Prostate gland (tissue), 2 donors: Measurements from ENCODE around the gene TREX2. TPM values are rescaled to one million over a fixed set of nuclear protein-coding genes. Genes with fewer than 3 reads are reported as not detected.

Experiments used
- DNase-seq: peaks from one replicate; pipeline ENCODE4 v3.0.0-alpha.2; 2019; ENCODE audit warnings: low spot score
- H3K27ac ChIP-seq, 2 donors: fragments of 200-600 bp; sonication (generic); 2 replicates each; pipeline ENCODE4 v1.5.1; 2017 to 2019
- H3K27me3 ChIP-seq: fragments of 200-600 bp; sonication (generic); replicated peaks from 2 replicates; pipeline ENCODE4 v1.5.1; 2019; ENCODE audit not compliant: insufficient read depth
- H3K36me3 ChIP-seq, 2 donors: fragments of 200-600 bp; sonication (generic); 1 replicate in 1 of 2; 2 replicates in 1 of 2; pipeline versions ENCODE4 v1.5.1 to v1.8.1; 2017 to 2019
- H3K4me1 ChIP-seq: fragments of 200-600 bp; sonication (generic); replicated peaks from 2 replicates; pipeline ENCODE4 v1.5.1; 2019
- H3K4me3 ChIP-seq, 2 donors: fragments of 200-600 bp; sonication (generic); 2 replicates each; pipeline ENCODE4 v1.5.1; 2017 to 2019
- H3K9me3 ChIP-seq: fragments of 200-600 bp; sonication (generic); 2 replicates; pipeline ENCODE4 v1.5.1; 2017
- POLR2A ChIP-seq: fragments of 450-650 bp; IDR thresholded peaks from one replicate; pipeline ENCODE4 v1.6.1; 2016; ENCODE audit warnings: antibody characterized with exemption, mild to moderate bottlenecking
- POLR2AphosphoS5 ChIP-seq: sonication (generic); formaldehyde crosslinking; IDR thresholded peaks from one replicate; pipeline ENCODE4 v1.6.1; 2017; ENCODE audit warnings: antibody characterized with exemption
- WGBS: methylation state at CpG from one replicate; pipeline ENCODE4 v1.1.5; 2018; 5-methylcytosine and 5-hydroxymethylcytosine counted together
- intact Hi-C: fragments of 100-400 bp; cut with DNase I; formaldehyde crosslinking; loops from one replicate; pipeline ENCODE4 v1.14.2; 2022
- total RNA-seq, 2 donors: library from RNA; depleted of rRNA; stranded (reverse); fragments of >200 nt; gene quantifications; one replicate each; pipeline ENCODE4 v1.1.0, GENCODE V29; 2016
- TF ChIP-seq, protein P1 (sequence below), 4 experiments: fragments of 200-600 bp in 2 of 4; fragments of 450-650 bp in 2 of 4; sonication (generic) in 2 of 4; IDR thresholded peaks; 1 replicate in 3 of 4; 2 replicates in 1 of 4; pipeline ENCODE4 v1.5.1; 2016 to 2019; ENCODE audit warnings: antibody characterized with exemption in 4 of 4, mild to moderate bottlenecking in 2 of 4, moderate library complexity in 2 of 4

TREX2 gene
- total RNA-seq, 2 donors from 2014 or later = 5.8 to 6.3 TPM

DNA sequence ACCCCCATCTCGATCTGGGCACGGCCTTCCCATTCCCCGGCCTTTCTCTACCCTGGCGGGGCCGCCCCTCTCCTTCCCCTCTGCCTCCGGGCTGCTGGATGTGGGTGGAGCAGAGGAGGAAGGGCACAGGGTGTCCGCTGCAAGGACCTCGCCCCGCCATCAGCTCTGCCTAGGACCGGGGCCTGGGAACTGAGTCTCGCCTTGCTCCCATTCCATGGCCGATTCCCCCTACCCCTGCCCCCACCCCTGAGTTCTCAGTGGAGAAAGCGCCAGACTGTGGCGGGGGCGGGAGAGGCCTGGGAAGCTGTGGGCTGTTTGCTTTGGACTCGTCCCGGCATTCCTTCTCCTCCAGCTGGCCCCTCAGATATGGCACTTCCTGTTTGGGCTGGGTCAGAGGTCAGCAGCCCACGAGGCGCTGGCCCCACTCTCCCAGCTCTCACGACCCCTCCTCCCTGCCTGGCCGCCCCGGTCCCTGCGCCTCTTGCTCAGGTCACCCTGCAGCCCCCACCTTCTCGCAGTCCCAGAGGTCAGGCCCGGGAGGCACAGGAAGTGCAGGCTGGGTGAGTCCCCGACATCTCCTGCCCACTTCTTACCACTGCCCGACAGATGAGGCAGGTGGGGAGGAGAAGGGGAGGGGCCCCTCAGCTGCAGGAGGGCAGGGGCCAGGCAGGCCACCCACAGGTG is 42.5 kb upstream of the TREX2 start:
- DNase-seq = no peak
- WGBS = 21% methylated on average over 23 of the region's 27 CpGs
- H3K27ac ChIP-seq = no peak overlapping the region
- no peak for TF ChIP-seq POLR2AphosphoS5
- TF ChIP-seq POLR2A = no peak
- TF ChIP-seq, protein P1, sequence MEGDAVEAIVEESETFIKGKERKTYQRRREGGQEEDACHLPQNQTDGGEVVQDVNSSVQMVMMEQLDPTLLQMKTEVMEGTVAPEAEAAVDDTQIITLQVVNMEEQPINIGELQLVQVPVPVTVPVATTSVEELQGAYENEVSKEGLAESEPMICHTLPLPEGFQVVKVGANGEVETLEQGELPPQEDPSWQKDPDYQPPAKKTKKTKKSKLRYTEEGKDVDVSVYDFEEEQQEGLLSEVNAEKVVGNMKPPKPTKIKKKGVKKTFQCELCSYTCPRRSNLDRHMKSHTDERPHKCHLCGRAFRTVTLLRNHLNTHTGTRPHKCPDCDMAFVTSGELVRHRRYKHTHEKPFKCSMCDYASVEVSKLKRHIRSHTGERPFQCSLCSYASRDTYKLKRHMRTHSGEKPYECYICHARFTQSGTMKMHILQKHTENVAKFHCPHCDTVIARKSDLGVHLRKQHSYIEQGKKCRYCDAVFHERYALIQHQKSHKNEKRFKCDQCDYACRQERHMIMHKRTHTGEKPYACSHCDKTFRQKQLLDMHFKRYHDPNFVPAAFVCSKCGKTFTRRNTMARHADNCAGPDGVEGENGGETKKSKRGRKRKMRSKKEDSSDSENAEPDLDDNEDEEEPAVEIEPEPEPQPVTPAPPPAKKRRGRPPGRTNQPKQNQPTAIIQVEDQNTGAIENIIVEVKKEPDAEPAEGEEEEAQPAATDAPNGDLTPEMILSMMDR (IDR thresholded peaks at IDR 0.05) = no peak
- H3K27me3 ChIP-seq = no peaks in the 10 kb centered on the region
- H3K4me1 ChIP-seq = no peaks in the 10 kb centered on the region
- intact Hi-C loops = no loop called here
- H3K36me3 ChIP-seq = no peaks in the 10 kb centered on the region
- no peaks in the 10 kb centered on the region for H3K9me3 ChIP-seq
- H3K4me3 ChIP-seq = no peak overlapping the region

DNA sequence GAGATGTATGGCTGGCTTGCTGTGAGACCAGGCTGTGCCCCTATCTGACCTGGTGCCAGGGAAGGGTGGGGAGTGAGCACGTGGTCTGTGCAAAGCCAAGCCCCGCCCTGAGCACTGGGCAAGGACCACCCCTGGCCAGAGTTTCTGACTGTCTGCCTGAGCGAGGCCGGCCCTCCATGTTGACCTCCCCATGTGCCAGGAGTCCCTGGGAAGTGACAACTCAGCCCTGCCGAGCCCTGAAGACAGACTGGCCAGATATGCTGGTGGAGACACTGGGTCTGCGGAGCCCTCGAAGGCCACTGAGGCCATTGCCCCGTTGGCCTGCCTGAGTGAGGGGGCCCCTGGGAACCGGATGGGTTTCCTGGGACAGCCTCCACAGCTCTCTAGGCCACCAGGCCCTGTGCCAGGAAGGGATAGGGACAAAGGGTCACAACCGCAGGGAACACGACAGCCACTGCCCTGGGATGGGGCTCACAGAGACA is 41.8 kb upstream of the TREX2 start:
- DNase-seq = no peak

DNA sequence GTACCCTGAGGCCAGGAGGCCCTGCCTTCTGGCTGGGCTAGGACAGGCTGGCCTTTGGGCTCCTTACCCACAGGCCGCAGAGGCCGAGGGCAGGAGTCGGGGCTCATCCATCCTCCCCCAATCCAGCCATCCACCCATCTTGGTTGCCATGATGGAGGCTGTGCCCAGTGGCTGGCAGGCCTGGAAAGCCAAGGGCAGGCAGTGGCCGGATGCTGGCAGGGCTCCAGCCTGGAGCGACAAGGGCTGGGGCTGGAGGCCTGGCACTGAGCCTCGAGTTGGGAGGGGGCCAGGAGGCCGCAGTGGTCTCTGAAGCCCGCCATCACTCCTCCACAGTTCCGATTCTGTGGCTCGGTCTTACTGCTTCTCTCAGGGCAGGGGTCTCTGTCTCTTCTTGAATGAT is 40.3 kb upstream of the TREX2 start:
- Histone ChIP-seq H3K4me1 (no peaks in the 10 kb centered on the region), H3K9me3 (no peaks in the 10 kb centered on the region), H3K36me3 (no peaks in the 10 kb centered on the region), H3K27me3 (no peaks in the 10 kb centered on the region), H3K4me3 (no peak overlapping the region), H3K27ac (no peak overlapping the region)
- intact Hi-C loops = no loop called here
- no peak for DNase-seq
- 71% methylated on average over 5 of the region's 10 CpGs for WGBS
- TF ChIP-seq POLR2A (no peak), POLR2AphosphoS5 (no peak)
- TF ChIP-seq, protein P1 (IDR thresholded peaks at IDR 0.05) = no peak

More for the DNA sequence above, 41.8 kb upstream of the TREX2 start:
- Histone ChIP-seq H3K27ac (no peak overlapping the region), H3K9me3 (no peaks in the 10 kb centered on the region), H3K4me3 (no peak overlapping the region), H3K36me3 (no peaks in the 10 kb centered on the region), H3K4me1 (no peaks in the 10 kb centered on the region), H3K27me3 (no peaks in the 10 kb centered on the region)
- WGBS = 51% methylated on average over 4 of the region's 11 CpGs
- intact Hi-C loops = no loop called here
- TF ChIP-seq POLR2AphosphoS5 (no peak), POLR2A (no peak)
- TF ChIP-seq, protein P1 (IDR thresholded peaks at IDR 0.05) = no peak

DNA sequence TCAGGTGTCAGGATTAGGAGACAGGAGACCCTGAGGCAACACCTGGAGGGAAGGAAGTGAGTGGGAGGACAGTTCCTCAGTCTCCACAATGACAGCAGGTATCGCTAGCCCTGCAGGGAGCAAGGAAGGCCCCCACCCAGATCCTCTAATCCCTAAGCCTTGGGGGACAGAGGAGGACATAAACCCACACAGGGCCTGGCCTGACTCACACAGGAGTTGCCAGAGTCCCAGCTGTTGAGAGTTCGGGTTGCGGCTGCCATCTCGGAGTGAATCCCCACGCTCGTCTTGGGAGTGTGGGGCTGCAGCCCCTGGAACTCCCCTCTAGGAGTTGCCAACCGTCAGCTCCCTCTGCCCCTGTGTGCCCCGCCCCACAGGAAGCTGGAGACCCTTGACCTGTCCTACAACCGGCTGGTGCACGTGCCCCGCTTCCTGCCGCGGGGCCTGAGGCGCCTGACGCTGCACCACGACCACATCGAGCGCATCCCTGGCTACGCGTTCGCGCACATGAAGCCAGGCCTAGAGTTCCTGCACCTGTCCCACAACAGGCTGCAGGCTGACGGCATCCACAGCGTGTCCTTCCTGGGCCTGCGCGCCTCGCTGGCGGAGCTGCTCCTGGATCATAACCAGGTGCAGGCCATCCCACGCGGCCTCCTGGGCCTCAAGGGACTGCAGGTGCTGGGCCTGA is 39.7 kb upstream of the TREX2 start:
- 79% methylated on average over 10 of the region's 30 CpGs for WGBS
- Histone ChIP-seq H3K27me3 (no peaks in the 10 kb centered on the region), H3K4me3 (no peak overlapping the region), H3K9me3 (no peaks in the 10 kb centered on the region), H3K36me3 (no peaks in the 10 kb centered on the region), H3K4me1 (no peaks in the 10 kb centered on the region), H3K27ac (no peak overlapping the region)
- intact Hi-C loops = no loop called here
- no peak for TF ChIP-seq POLR2A
- TF ChIP-seq, protein P1 (IDR thresholded peaks at IDR 0.05) = no peak
- TF ChIP-seq POLR2AphosphoS5 = no peak
- DNase-seq = no peak
